ENCODE data around the gene LAMP1. TPM values are rescaled to one million over a fixed set of nuclear protein-coding genes. Genes with fewer than 3 reads are reported as not detected.

The LAMP1 gene
- total RNA-seq, 1 donor from 2014 or later, result 110 TPM

DNA sequence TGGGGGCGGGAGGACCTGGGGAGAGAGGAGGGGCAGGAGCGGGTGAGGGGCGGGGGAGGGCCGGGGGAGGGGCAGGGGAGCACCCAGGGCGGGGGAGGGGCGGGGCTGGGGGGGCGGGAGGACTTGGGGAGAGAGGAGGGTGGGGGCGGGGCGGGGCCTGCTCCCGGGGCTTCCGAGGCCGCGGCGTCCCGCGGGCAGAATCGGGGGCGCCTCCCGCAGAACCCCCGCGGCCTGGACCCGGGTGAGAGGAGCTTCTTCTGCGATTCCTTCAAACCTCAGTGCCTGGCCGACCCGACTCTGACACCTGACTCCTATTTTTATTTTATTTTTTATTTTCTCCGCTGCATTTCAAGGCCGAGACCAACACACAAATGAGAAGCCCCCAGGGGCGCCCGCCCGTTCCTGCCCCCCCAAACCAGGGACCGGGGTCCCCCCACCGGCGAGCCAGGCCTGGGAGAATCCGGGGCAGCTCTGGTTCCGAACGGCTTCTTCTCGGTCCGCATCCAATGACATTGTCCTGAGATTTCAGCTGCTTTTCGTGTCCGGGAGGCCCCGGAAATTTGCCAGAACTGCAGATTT lies 67.4 kb downstream of the LAMP1 start:
- H3K4me3 Mint-ChIP-seq, result no peak overlapping the region
- no peak overlapping the region for H3K27ac Mint-ChIP-seq (ENCODE audit: unreplicated experiment)
- peaks cover 8% of the 10 kb centered on the region for H3K4me1 Mint-ChIP-seq
- peaks cover 13% of the 10 kb centered on the region for H3K27me3 Mint-ChIP-seq (ENCODE audit: low read depth)
- DNase-seq (ENCODE audit: low read depth, low spot score), result peak; percentile 31
- H3K36me3 Mint-ChIP-seq (ENCODE audit: low read depth), result no peaks in the 10 kb centered on the region
- TF ChIP-seq, protein P1, sequence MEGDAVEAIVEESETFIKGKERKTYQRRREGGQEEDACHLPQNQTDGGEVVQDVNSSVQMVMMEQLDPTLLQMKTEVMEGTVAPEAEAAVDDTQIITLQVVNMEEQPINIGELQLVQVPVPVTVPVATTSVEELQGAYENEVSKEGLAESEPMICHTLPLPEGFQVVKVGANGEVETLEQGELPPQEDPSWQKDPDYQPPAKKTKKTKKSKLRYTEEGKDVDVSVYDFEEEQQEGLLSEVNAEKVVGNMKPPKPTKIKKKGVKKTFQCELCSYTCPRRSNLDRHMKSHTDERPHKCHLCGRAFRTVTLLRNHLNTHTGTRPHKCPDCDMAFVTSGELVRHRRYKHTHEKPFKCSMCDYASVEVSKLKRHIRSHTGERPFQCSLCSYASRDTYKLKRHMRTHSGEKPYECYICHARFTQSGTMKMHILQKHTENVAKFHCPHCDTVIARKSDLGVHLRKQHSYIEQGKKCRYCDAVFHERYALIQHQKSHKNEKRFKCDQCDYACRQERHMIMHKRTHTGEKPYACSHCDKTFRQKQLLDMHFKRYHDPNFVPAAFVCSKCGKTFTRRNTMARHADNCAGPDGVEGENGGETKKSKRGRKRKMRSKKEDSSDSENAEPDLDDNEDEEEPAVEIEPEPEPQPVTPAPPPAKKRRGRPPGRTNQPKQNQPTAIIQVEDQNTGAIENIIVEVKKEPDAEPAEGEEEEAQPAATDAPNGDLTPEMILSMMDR (conservative IDR thresholded peaks at IDR 0.05), result no peak
- no peaks in the 10 kb centered on the region for H3K9me3 Mint-ChIP-seq

DNA sequence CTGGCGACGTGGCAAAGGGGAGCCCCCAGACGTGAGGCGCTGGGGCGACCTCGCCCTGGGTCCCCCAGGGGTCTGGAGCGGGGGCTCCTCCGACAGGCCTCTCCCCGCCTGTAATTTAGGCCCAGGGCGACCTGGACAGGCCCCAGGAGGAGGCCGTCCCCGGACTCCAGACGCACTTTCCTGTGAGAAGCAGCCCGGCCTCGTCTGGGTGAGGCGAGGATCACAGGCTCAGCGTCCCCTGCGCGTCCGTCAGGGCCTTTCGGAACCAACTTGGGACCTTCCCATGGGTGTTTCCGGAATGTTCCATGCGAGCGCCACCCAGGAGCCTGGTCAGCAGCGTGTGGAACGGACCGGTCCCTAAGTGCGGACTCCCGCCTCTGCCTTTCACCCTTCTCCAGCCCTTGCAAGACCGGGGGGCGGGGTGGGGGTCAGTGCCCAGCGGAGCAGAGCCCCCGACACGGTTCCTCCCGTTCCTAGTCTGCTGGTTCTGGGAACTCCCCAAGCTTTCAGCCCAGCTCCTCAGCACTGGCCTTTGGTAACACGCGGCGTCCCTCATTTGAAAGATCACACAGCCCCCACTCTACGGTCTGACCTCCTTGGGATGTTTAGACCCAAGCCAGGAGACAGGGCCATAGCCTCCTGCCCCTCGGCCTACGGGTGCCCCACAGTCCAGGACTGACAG lies 68.0 kb downstream of the LAMP1 start:
- no peaks in the 10 kb centered on the region for H3K9me3 Mint-ChIP-seq
- H3K4me1 Mint-ChIP-seq, result peaks cover 8% of the 10 kb centered on the region
- H3K4me3 Mint-ChIP-seq, result peak overlapping the region; percentile 81
- H3K27ac Mint-ChIP-seq (ENCODE audit: unreplicated experiment), result peak overlapping the region; percentile 35
- no peak for DNase-seq (ENCODE audit: low read depth, low spot score)
- peaks cover 13% of the 10 kb centered on the region for H3K27me3 Mint-ChIP-seq (ENCODE audit: low read depth)
- TF ChIP-seq, protein P1 (conservative IDR thresholded peaks at IDR 0.05), result no peak
- no peaks in the 10 kb centered on the region for H3K36me3 Mint-ChIP-seq (ENCODE audit: low read depth)

DNA sequence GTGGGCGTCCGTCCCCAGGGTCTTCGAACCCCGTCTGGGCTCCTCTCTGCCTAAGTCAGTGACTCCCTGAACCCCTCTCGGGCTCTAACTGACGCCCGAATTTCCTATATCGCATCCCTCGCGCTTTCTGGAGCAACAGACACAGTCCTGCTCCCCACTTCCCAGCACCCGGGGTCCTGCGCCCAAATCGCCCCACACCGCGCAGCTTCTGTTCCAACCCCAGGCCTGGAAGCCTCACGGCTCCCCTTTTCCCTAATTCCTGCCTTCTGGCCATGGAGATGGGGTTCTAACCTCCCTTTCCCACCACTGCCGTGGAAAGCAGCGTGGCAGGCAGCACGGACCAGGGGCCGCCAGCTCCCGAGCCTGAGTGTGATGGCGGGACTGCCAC lies 68.5 kb downstream of the LAMP1 start:
- Mint-ChIP-seq H3K36me3 (ENCODE audit: low read depth) (no peaks in the 10 kb centered on the region), H3K4me1 (peaks cover 8% of the 10 kb centered on the region), H3K4me3 (peak overlapping the region; percentile 81), H3K27me3 (ENCODE audit: low read depth) (peaks cover 13% of the 10 kb centered on the region), H3K27ac (ENCODE audit: unreplicated experiment) (peak overlapping the region; percentile 35), H3K9me3 (no peaks in the 10 kb centered on the region)
- DNase-seq (ENCODE audit: low read depth, low spot score), result no peak
- TF ChIP-seq, protein P1 (conservative IDR thresholded peaks at IDR 0.05), result no peak

DNA sequence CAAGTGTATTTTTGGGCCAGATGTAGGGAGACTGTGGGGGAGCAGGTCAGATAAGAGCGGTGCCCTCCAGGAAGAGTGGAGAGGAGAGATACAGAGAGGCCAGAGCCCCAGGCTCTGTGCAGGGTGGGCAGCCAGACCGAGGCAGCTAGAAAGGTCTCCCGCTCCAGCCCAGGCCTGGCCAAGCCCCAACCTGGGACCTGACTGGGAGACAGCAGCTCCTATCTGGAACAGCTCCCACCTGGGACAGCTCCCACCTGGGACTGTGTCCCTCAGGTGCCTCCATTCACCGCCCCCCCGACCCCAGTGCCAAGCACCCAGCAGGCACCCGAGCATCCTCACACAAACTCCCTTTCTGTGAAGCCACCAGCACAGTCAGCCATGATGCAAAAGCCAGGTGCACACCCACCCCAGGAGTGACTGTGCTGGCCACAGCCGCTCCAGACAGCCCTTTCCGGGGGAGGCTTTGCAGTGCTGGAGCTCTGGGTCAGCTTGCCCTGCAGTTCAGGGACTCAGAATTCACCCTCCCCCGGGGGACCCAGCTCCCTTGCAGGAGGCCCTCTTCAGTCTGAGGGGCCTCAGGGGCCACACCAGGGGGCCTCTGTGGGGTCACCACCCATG lies 69.0 kb downstream of the LAMP1 start:
- no peak overlapping the region for H3K27ac Mint-ChIP-seq (ENCODE audit: unreplicated experiment)
- no peaks in the 10 kb centered on the region for H3K9me3 Mint-ChIP-seq
- TF ChIP-seq, protein P1 (conservative IDR thresholded peaks at IDR 0.05), result no peak
- H3K27me3 Mint-ChIP-seq (ENCODE audit: low read depth), result peaks cover 13% of the 10 kb centered on the region
- H3K4me3 Mint-ChIP-seq, result peak overlapping the region; percentile 81
- H3K36me3 Mint-ChIP-seq (ENCODE audit: low read depth), result no peaks in the 10 kb centered on the region
- H3K4me1 Mint-ChIP-seq, result peaks cover 8% of the 10 kb centered on the region
- no peak for DNase-seq (ENCODE audit: low read depth, low spot score)

DNA sequence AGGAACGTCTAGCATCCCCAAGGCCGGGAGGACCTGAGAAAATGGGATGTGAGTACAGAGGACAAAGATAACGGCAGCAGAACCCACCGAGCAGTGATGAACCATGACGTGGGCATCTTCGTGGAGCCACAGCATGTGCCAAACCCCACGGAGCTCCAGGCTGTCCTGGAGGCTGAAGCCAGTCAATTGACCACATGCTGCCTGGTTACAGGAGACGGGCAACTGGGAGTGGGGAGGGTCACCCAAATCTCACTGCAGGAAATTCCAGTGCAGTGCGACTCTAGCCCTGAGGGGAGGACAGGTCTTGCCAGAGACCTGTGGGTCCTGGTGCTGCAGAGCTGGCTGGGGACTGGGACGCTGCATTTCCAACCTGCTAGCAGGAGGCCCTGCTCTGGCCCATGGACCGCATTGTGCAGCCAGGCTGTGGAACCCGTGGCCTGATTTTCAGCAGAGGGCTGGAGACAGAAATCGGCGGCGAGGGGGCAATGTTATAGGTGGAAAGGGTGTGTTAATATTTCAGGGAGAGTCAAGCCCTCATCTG lies 70.1 kb downstream of the LAMP1 start:
- peaks cover 8% of the 10 kb centered on the region for H3K4me1 Mint-ChIP-seq
- no peak overlapping the region for H3K27ac Mint-ChIP-seq (ENCODE audit: unreplicated experiment)
- H3K36me3 Mint-ChIP-seq (ENCODE audit: low read depth), result no peaks in the 10 kb centered on the region
- TF ChIP-seq, protein P1 (conservative IDR thresholded peaks at IDR 0.05), result no peak
- DNase-seq (ENCODE audit: low read depth, low spot score), result no peak
- no peak overlapping the region for H3K4me3 Mint-ChIP-seq
- no peaks in the 10 kb centered on the region for H3K9me3 Mint-ChIP-seq
- H3K27me3 Mint-ChIP-seq (ENCODE audit: low read depth), result peaks cover 11% of the 10 kb centered on the region
